ENCODE measurements around the gene SLC35F6.

GRCh38 chr2:26784570-26785234, 20.6 kb downstream of the SLC35F6 start:
- TF ChIP-seq, protein P1, sequence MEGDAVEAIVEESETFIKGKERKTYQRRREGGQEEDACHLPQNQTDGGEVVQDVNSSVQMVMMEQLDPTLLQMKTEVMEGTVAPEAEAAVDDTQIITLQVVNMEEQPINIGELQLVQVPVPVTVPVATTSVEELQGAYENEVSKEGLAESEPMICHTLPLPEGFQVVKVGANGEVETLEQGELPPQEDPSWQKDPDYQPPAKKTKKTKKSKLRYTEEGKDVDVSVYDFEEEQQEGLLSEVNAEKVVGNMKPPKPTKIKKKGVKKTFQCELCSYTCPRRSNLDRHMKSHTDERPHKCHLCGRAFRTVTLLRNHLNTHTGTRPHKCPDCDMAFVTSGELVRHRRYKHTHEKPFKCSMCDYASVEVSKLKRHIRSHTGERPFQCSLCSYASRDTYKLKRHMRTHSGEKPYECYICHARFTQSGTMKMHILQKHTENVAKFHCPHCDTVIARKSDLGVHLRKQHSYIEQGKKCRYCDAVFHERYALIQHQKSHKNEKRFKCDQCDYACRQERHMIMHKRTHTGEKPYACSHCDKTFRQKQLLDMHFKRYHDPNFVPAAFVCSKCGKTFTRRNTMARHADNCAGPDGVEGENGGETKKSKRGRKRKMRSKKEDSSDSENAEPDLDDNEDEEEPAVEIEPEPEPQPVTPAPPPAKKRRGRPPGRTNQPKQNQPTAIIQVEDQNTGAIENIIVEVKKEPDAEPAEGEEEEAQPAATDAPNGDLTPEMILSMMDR (IDR thresholded peaks at IDR 0.05): no peak
- TF ChIP-seq POLR2A (IDR thresholded peaks at IDR 0.05): no peak
